ENCODE results near the gene STRN.

DNA sequence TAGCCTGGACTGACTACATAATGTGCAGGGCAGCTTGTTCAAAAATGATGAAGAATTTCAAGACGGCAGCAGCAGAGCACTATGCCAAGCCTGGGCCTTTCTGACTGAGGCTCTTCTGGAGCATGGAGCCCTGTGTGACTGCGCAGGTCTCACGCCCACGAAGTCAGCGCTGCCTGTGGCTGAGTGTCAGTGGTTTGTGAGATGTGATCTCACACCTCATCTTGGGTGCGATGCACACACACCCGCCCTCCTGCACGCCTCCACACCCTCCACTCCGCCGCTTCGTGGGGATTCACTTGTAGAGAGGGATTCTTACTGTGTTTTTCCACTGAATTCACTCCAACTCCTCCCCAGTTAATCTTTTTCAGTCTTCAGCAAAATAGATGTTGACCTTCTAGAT is 166.0 kb downstream of the STRN start:
- TF ChIP-seq, protein P1, sequence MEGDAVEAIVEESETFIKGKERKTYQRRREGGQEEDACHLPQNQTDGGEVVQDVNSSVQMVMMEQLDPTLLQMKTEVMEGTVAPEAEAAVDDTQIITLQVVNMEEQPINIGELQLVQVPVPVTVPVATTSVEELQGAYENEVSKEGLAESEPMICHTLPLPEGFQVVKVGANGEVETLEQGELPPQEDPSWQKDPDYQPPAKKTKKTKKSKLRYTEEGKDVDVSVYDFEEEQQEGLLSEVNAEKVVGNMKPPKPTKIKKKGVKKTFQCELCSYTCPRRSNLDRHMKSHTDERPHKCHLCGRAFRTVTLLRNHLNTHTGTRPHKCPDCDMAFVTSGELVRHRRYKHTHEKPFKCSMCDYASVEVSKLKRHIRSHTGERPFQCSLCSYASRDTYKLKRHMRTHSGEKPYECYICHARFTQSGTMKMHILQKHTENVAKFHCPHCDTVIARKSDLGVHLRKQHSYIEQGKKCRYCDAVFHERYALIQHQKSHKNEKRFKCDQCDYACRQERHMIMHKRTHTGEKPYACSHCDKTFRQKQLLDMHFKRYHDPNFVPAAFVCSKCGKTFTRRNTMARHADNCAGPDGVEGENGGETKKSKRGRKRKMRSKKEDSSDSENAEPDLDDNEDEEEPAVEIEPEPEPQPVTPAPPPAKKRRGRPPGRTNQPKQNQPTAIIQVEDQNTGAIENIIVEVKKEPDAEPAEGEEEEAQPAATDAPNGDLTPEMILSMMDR (conservative IDR thresholded peaks at IDR 0.05; ENCODE audit: low read length), result no peak
- no peak for TF ChIP-seq EZH2phosphoT487 (IDR thresholded peaks at IDR 0.05; ENCODE audit: borderline replicate concordance, low read depth, low read length)
